Measurements from ENCODE around the gene TRIM36.

The TRIM36 gene

DNA sequence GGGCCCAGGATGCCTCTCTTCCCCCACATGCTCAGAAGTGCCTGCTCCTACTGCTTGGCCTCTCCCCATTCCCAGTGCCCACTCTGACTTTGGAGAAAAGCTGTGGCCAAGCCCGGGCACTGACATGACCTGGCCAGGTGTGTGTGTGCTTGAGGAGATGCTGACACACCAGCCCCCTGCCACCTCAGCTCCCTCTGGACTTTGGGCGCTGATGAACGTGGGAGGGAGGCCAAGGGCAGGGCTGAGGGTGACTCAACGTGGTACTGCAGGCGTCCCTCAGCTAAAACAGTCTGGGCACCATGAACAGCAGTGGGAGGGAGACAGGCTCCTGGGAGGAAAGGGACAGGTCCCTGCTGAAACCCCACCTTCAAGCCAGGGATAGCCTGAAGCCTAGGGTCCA, 3.9 kb downstream of the TRIM36 start:
- TF ChIP-seq, protein P1, sequence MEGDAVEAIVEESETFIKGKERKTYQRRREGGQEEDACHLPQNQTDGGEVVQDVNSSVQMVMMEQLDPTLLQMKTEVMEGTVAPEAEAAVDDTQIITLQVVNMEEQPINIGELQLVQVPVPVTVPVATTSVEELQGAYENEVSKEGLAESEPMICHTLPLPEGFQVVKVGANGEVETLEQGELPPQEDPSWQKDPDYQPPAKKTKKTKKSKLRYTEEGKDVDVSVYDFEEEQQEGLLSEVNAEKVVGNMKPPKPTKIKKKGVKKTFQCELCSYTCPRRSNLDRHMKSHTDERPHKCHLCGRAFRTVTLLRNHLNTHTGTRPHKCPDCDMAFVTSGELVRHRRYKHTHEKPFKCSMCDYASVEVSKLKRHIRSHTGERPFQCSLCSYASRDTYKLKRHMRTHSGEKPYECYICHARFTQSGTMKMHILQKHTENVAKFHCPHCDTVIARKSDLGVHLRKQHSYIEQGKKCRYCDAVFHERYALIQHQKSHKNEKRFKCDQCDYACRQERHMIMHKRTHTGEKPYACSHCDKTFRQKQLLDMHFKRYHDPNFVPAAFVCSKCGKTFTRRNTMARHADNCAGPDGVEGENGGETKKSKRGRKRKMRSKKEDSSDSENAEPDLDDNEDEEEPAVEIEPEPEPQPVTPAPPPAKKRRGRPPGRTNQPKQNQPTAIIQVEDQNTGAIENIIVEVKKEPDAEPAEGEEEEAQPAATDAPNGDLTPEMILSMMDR (IDR thresholded peaks at IDR 0.05), result no peak
- H3K4me3 ChIP-seq (ENCODE audit: low read depth in 1 of 2, low read length in 1 of 2), result no peak overlapping the region
- H3K27me3 ChIP-seq, result peaks cover 100% of the 10 kb centered on the region
- no peak overlapping the region for H3K27ac ChIP-seq
- H3K4me1 ChIP-seq (ENCODE audit: control insufficient read depth in 1 of 2, insufficient read depth in 1 of 2, low read depth in 1 of 2, low read length in 1 of 2), result peaks cover 15 to 17% of the 10 kb centered on the region in 2 experiments
- H3K36me3 ChIP-seq, result no peaks in the 10 kb centered on the region
- H3K9me3 ChIP-seq, result no peaks in the 10 kb centered on the region

DNA sequence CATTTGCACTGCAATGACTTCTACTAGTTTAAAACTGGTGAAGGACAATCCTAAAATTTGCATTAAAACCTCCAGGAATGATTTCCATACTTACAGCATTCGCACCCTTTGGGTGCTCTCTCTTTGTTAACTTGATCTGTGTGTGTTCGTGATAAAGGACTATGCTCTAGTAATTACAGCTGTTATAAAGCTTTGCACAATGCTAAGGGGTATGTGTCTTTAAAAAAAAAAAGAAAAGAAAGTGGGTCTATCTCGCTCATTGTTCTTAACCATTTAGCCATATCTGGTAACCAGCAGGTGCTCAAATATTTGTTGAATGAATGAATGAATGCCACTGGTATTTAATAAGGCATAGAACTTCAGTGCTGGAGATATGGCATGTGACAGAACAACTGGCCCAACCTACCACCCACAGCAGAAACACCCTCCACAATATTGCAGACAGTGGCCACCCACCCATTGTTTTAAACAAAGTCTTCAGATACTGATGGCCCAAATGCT, 8.7 kb downstream of the TRIM36 start:
- peaks cover 93% of the 10 kb centered on the region for H3K27me3 ChIP-seq
- no peaks in the 10 kb centered on the region for H3K36me3 ChIP-seq
- no peak overlapping the region for H3K27ac ChIP-seq
- H3K4me3 ChIP-seq (ENCODE audit: low read depth in 1 of 2, low read length in 1 of 2), result no peak overlapping the region
- no peaks in the 10 kb centered on the region for H3K4me1 ChIP-seq (ENCODE audit: control insufficient read depth in 1 of 2, insufficient read depth in 1 of 2, low read depth in 1 of 2, low read length in 1 of 2)
- H3K9me3 ChIP-seq, result no peaks in the 10 kb centered on the region
- TF ChIP-seq, protein P1 (IDR thresholded peaks at IDR 0.05), result no peak

DNA sequence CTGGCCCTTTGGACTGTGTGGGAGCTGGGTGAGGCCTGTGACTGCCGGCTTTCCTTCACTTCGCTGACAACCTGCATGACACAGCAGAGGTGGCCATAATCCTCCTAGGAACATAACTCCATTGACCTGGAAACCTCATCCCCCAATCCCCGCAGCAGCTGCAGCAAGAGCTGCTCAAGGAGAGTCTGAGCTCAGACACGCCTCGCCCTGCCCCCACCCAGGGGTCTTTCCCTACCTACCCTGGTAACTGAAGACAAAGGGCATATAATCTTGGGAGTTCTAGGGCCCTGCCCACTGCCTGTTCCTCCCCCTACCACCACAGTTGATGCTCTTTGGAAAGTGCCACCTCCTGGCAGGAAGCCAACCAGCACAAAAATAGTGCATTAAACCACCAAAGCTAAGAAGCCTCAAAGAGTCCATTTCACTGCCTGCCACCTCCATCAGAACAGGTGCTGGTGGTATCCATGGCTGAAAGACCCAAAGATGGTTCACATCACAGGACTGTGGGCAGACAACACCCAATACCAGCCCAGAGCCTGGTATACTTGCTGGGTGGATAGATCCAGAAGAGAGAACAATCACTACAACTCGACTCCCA, 18.4 kb downstream of the TRIM36 start:
- no peak overlapping the region for H3K27ac ChIP-seq
- no peaks in the 10 kb centered on the region for H3K36me3 ChIP-seq
- H3K9me3 ChIP-seq, result no peaks in the 10 kb centered on the region
- no peaks in the 10 kb centered on the region for H3K4me1 ChIP-seq (ENCODE audit: control insufficient read depth in 1 of 2, insufficient read depth in 1 of 2, low read depth in 1 of 2, low read length in 1 of 2)
- TF ChIP-seq, protein P1 (IDR thresholded peaks at IDR 0.05), result no peak
- no peak overlapping the region for H3K4me3 ChIP-seq (ENCODE audit: low read depth in 1 of 2, low read length in 1 of 2)
- H3K27me3 ChIP-seq, result peaks cover 6% of the 10 kb centered on the region

DNA sequence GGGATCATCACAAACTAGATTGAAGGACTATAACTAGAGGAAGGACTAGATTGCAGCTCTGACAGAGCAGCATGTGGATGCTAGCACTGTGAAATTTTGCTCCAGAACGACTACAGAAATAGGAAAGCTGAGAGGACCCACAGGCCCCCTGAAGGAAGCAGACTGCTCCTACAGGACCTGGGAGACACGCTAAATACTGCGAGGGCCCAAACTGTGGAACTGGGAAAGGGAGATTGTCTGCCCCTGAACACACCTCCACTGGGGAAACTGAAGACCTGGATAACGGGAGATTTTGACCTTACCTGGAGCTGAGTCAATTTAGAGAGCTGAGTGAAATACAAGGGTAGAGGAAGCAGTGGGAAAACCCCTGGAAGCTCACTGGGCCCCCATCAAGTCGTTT, 19.2 kb downstream of the TRIM36 start:
- no peaks in the 10 kb centered on the region for H3K9me3 ChIP-seq
- no peaks in the 10 kb centered on the region for H3K36me3 ChIP-seq
- H3K27me3 ChIP-seq, result peaks cover 4% of the 10 kb centered on the region
- TF ChIP-seq, protein P1 (IDR thresholded peaks at IDR 0.05), result no peak
- no peak overlapping the region for H3K4me3 ChIP-seq (ENCODE audit: low read depth in 1 of 2, low read length in 1 of 2)
- no peaks in the 10 kb centered on the region for H3K4me1 ChIP-seq (ENCODE audit: control insufficient read depth in 1 of 2, insufficient read depth in 1 of 2, low read depth in 1 of 2, low read length in 1 of 2)
- no peak overlapping the region for H3K27ac ChIP-seq

DNA sequence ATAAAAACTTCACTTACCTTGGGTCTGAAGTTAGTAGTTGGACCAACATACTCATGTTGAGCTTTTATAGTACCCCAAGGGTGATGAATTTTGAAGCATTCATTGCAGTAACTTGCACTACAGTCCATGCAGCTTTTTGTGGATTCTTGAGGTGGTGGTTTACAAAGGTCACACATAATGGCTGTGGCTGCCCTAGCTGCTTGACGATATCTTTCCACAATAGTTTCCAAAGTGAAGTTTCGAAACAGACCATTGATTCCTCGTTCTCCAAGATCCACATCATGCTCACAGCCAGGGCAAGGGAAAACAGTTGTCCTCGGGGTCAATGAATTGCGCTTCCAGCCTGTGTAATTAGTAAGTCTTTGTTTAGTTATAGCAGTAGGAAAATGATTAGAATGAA, 22.7 kb downstream of the TRIM36 start:
- H3K27me3 ChIP-seq, result peaks cover 12% of the 10 kb centered on the region
- TF ChIP-seq, protein P1 (IDR thresholded peaks at IDR 0.05), result no peak

More for the DNA sequence above, 22.7 kb downstream of the TRIM36 start:
- Histone ChIP-seq H3K9me3 (no peaks in the 10 kb centered on the region), H3K36me3 (no peaks in the 10 kb centered on the region), H3K4me1 (ENCODE audit: control insufficient read depth in 1 of 2, insufficient read depth in 1 of 2, low read depth in 1 of 2, low read length in 1 of 2) (no peaks in the 10 kb centered on the region), H3K4me3 (ENCODE audit: low read depth in 1 of 2, low read length in 1 of 2) (no peak overlapping the region), H3K27ac (no peak overlapping the region)
